Lower lobe of right lung (tissue), 2 donors: ENCODE results near the gene B3GNT5. TPM values are rescaled to one million over a fixed set of nuclear protein-coding genes. Genes with fewer than 3 reads are reported as not detected.

Source experiments
- ATAC-seq, 2 donors: fragments of 200-7000 bp; cut with Tn5 transposase; one replicate each; pipeline ENCODE4 v1.9.1; 2020 to 2022; ENCODE audit warnings: mild to moderate bottlenecking in 2 of 2, moderate library complexity in 2 of 2
- DNase-seq: peaks from one replicate; pipeline ENCODE4 v3.0.0-alpha.2; 2020
- H3K27ac ChIP-seq: fragments of 200-600 bp; one replicate; pipeline ENCODE4 v1.8.0; 2022
- H3K27me3 ChIP-seq: fragments of 200-600 bp; one replicate; pipeline ENCODE4 v1.8.0; 2022; ENCODE audit warnings: low read depth
- H3K36me3 ChIP-seq: fragments of 200-600 bp; one replicate; pipeline ENCODE4 v1.8.0; 2022; ENCODE audit warnings: mild to moderate bottlenecking
- H3K4me1 ChIP-seq: fragments of 200-600 bp; one replicate; pipeline ENCODE4 v1.8.0; 2022
- H3K4me3 ChIP-seq: fragments of 200-600 bp; one replicate; pipeline ENCODE4 v1.8.0; 2022; ENCODE audit warnings: mild to moderate bottlenecking
- H3K9me3 ChIP-seq: fragments of 200-600 bp; one replicate; pipeline ENCODE4 v1.8.0; 2022
- intact Hi-C: fragments of 100-400 bp; cut with DNase I; formaldehyde crosslinking; loops from one replicate; pipeline ENCODE4 v1.11.0; 2022
- total RNA-seq: library from RNA; stranded (reverse); fragmentation: NEBNext Ultra II Directional; extraction: Animal tissue kit (Norgen Biotek cat#: 25700); gene quantifications from one replicate; pipeline ENCODE4 v1.2.1, GENCODE V29; 2021
- TF ChIP-seq, protein P1 (sequence below): fragments of 200-600 bp; IDR thresholded peaks from one replicate; pipeline ENCODE4 v1.8.0; 2022; ENCODE audit warnings: antibody characterized with exemption, mild to moderate bottlenecking
- donor health status: DM: no; HTN: yes; CAD: no; lungs with severe emphysema.

B3GNT5 gene
- total RNA-seq, 1 donor from 2014 or later, result 30.8 TPM

DNA sequence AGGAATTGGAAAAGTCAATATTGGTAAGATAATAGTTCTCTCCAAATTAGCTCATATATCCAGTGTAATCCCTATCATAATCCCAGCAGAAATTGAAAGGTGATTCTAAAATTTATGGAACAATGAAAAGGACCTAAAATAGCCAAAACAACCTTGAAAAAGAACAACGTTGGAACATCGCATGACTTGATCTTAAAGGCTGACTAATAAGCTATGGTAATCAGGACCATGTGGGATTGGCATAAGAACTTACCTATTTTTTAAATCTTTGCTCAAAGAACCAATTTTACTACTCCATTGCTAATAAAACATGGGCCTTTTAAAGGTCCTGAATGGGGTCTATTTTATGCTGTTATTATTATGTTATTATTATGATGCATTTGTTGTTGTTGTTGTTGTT is 40.9 kb downstream of the B3GNT5 start:
- Histone ChIP-seq H3K27ac (no peak overlapping the region), H3K27me3 (no peaks in the 10 kb centered on the region), H3K4me3 (no peak overlapping the region), H3K9me3 (no peaks in the 10 kb centered on the region), H3K36me3 (no peaks in the 10 kb centered on the region), H3K4me1 (peaks cover 29% of the 10 kb centered on the region)
- DNase-seq, result no peak
- TF ChIP-seq, protein P1, sequence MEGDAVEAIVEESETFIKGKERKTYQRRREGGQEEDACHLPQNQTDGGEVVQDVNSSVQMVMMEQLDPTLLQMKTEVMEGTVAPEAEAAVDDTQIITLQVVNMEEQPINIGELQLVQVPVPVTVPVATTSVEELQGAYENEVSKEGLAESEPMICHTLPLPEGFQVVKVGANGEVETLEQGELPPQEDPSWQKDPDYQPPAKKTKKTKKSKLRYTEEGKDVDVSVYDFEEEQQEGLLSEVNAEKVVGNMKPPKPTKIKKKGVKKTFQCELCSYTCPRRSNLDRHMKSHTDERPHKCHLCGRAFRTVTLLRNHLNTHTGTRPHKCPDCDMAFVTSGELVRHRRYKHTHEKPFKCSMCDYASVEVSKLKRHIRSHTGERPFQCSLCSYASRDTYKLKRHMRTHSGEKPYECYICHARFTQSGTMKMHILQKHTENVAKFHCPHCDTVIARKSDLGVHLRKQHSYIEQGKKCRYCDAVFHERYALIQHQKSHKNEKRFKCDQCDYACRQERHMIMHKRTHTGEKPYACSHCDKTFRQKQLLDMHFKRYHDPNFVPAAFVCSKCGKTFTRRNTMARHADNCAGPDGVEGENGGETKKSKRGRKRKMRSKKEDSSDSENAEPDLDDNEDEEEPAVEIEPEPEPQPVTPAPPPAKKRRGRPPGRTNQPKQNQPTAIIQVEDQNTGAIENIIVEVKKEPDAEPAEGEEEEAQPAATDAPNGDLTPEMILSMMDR, result no peak
- ATAC-seq, result no peak
- intact Hi-C loops, result no loop called here

GRCh38 chr3:183295211-183295610 is 42.2 kb downstream of the B3GNT5 start:
- H3K4me3 ChIP-seq, result no peak overlapping the region
- TF ChIP-seq, protein P1, result no peak
- DNase-seq (peak; percentile 57), ATAC-seq (peak; percentile 53 to 65)
- no peaks in the 10 kb centered on the region for H3K27me3 ChIP-seq
- intact Hi-C loops, result no loop called here
- H3K36me3 ChIP-seq, result no peaks in the 10 kb centered on the region
- no peak overlapping the region for H3K27ac ChIP-seq
- no peaks in the 10 kb centered on the region for H3K9me3 ChIP-seq
- H3K4me1 ChIP-seq, result peaks cover 32% of the 10 kb centered on the region

DNA sequence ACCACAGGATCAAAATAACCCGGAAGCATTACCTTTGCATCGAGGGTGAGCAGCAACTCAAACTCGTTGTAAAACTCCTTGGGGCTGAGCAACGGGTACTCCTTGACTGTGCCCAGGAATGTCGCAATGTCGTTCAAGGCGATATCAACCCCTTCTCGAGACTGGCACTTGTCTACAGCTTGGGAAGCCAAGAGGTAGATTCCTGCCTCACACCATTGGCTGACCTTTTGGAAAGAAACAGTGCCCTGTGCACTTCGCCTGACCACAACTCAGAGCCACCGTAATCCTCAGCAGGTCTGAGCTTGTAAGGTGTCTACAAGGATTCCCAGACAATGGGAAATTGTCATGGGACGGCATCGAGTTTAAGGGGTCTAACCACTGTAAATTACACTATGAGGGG is 43.9 kb downstream of the B3GNT5 start:
- Histone ChIP-seq H3K36me3 (no peaks in the 10 kb centered on the region), H3K4me1 (peaks cover 26% of the 10 kb centered on the region), H3K9me3 (no peaks in the 10 kb centered on the region), H3K27ac (peak overlapping the region; percentile 2), H3K27me3 (no peaks in the 10 kb centered on the region), H3K4me3 (no peak overlapping the region)
- ATAC-seq (peak; percentile 74 to 77), DNase-seq (peak; percentile 57)
- intact Hi-C loops, result no loop called here
- TF ChIP-seq, protein P1, result no peak

DNA sequence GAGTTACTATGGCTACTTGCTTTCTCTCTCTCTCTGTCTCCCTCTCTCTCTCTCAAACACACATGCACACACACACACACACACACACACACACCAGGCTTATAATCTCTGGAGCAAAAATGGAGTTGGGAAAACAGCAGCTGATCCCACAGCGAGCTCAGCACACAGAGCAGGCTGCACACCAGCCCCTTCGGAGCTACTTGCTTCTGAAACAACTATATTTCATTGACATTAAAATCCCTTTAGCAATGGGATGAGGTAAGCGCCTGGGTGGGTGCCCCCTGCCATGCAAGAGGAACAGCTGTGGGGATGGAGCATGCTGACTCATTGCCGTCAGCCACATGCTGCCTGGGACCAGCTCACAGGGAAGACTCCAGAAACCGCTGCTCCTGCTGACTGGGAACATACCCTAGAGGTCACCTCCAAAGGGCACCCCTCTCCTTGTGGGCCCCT is 45.7 kb downstream of the B3GNT5 start:
- intact Hi-C loops, result no loop called here
- Histone ChIP-seq H3K27ac (no peak overlapping the region), H3K36me3 (no peaks in the 10 kb centered on the region), H3K4me1 (peaks cover 26% of the 10 kb centered on the region), H3K4me3 (no peak overlapping the region), H3K9me3 (no peaks in the 10 kb centered on the region), H3K27me3 (no peaks in the 10 kb centered on the region)
- ATAC-seq (peak; percentile 62 to 64), DNase-seq (peak; percentile 79)
- TF ChIP-seq, protein P1, result no peak

GRCh38 chr3:183299976-183300375 is 46.9 kb downstream of the B3GNT5 start:
- Histone ChIP-seq H3K4me1 (peaks cover 30% of the 10 kb centered on the region), H3K27me3 (no peaks in the 10 kb centered on the region), H3K9me3 (no peaks in the 10 kb centered on the region), H3K36me3 (no peaks in the 10 kb centered on the region), H3K27ac (no peak overlapping the region), H3K4me3 (no peak overlapping the region)
- TF ChIP-seq, protein P1, result no peak
- no peak for ATAC-seq
- DNase-seq, result no peak
- intact Hi-C loops, result no loop called here
